ENCODE results near the gene SLC66A1. TPM values are rescaled to one million over a fixed set of nuclear protein-coding genes. Genes with fewer than 3 reads are reported as not detected.

The SLC66A1 gene
- total RNA-seq, 2 experiments from 2014 or later: 3.6 TPM

DNA sequence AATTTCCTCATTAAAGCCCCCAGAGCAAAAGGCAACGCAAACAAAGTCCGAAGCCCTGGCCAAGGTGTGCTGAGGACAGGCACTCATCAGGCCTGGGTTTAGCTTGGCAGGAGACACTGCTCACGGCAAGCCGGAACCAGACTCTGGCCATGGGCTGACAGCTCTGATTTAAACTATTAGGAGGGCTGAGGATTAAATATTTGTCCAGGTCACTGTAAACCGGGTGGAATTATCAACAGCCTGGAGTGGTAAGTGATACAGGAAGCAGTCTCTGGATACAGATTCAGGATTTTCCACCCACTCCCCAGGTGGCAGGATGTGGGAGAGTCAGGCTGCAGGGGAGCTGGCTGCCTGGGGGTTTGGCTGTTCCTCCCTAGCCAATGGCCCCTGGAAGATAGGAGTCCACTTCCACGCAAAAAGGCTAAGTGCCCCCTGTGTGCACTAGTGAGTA lies 42.4 kb downstream of the SLC66A1 start:
- Mint-ChIP-seq H3K27me3 (no peaks in the 10 kb centered on the region), H3K4me3 (no peak overlapping the region), H3K36me3 (ENCODE audit: low read depth) (peaks cover 15% of the 10 kb centered on the region), H3K4me1 (ENCODE audit: low read depth) (peaks cover 6% of the 10 kb centered on the region), H3K27ac (no peak overlapping the region), H3K9me3 (no peaks in the 10 kb centered on the region)
- DNase-seq: no peak
- TF ChIP-seq, protein P1, sequence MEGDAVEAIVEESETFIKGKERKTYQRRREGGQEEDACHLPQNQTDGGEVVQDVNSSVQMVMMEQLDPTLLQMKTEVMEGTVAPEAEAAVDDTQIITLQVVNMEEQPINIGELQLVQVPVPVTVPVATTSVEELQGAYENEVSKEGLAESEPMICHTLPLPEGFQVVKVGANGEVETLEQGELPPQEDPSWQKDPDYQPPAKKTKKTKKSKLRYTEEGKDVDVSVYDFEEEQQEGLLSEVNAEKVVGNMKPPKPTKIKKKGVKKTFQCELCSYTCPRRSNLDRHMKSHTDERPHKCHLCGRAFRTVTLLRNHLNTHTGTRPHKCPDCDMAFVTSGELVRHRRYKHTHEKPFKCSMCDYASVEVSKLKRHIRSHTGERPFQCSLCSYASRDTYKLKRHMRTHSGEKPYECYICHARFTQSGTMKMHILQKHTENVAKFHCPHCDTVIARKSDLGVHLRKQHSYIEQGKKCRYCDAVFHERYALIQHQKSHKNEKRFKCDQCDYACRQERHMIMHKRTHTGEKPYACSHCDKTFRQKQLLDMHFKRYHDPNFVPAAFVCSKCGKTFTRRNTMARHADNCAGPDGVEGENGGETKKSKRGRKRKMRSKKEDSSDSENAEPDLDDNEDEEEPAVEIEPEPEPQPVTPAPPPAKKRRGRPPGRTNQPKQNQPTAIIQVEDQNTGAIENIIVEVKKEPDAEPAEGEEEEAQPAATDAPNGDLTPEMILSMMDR (IDR thresholded peaks at IDR 0.05): no peak
- POLR2A ChIA-PET: interaction anchor here (0.8 kb wide), 1 partner anchor 58 kb away, joined by 3 read pairs; no protein-coding TSS in a partner anchor
- no peak for ATAC-seq
- CTCF ChIA-PET: interaction anchor here (0.9 to 2.7 kb wide), 3 partner anchors 13 to 307 kb away, joined by 3 to 10 read pairs (median 5); no protein-coding TSS in a partner anchor
- intact Hi-C loops (cut with micrococcal nuclease): no loop called here

DNA sequence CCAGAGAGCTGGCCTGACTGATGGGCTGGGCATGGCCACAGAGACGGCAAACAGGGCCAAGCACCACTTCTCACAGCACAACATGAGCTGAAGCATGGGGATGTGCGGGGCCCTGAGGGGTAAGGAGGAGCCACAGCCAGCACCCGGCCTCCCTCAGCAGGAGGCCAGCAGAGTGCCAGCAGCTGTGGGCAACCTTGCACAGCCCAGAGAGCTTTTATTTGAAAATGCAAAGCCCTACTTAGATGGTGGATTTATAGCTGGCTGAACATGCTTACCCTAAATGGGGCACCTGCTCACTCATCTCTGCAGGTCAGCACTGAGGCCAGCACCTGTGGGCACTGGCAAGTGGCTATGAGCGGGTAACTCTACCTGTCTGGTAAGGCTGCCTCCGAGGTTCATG lies 44.1 kb downstream of the SLC66A1 start:
- DNase-seq (no peak), ATAC-seq (no peak)
- H3K27ac Mint-ChIP-seq: no peak overlapping the region
- TF ChIP-seq, protein P1 (IDR thresholded peaks at IDR 0.05): no peak
- H3K4me1 Mint-ChIP-seq (ENCODE audit: low read depth): peaks cover 23% of the 10 kb centered on the region
- H3K27me3 Mint-ChIP-seq: no peaks in the 10 kb centered on the region
- ChIA-PET POLR2A (no interaction called here), CTCF (interaction anchor here (0.9 kb wide), 1 partner anchor 11 kb away, joined by 3 read pairs; no protein-coding TSS in a partner anchor)
- H3K4me3 Mint-ChIP-seq: no peak overlapping the region
- peaks cover 13% of the 10 kb centered on the region for H3K36me3 Mint-ChIP-seq (ENCODE audit: low read depth)
- intact Hi-C loops (cut with micrococcal nuclease): no loop called here
- no peaks in the 10 kb centered on the region for H3K9me3 Mint-ChIP-seq

DNA sequence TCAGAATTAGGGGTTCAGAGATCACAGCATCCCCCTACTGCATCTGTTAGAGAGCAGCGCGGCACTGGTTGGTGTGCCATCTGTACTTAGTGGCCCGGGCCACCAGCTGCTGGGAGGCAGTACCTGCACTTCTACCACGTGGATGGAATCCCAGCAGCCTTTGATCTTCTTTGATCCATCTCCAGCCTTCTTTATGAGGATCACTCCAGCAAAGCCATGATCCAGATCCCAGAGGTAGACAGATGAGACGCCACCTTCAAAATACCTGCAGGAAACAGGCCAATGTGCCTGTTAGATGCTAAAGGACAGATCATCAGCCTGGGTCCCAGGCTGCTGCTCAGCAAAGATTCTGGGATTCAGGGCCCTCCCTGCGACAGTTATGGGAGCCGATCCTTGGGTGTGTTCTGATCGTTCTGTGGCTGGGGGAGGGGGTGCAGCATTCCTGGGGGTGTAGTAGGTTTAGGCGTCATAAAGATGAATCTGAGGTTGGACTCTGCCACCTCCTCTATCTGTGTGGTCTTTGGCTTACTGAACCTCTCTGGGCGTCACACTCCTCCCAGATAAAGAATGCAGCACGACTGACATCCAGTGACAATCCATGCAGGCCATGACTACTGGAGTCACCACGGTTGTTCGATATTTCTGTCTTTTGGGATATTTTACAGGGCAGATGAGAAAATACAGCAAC lies 45.3 kb downstream of the SLC66A1 start:
- H3K4me1 Mint-ChIP-seq (ENCODE audit: low read depth): peaks cover 33% of the 10 kb centered on the region
- H3K27ac Mint-ChIP-seq: no peak overlapping the region

DNA sequence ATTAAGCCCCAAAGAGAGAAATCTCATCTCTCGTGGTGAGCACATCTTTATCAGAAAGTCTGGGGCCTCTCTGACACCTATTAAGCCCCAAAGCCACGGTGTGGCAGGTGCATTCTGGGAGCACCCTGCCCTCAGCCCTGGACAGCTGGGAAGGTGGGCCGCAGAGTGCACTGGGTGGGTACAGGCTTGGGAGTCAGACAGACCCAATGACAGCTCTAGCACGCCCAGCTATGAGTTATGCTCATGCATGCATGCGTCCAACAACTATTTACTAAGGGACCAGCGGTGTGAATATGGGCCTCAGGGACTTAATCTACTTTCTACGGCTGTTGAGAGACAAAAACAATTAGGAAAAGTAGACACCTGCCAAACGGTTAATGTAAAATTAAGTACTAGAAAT lies 46.6 kb downstream of the SLC66A1 start:
- no peak for DNase-seq
- Mint-ChIP-seq H3K4me3 (no peak overlapping the region), H3K36me3 (ENCODE audit: low read depth) (peaks cover 16% of the 10 kb centered on the region), H3K27me3 (no peaks in the 10 kb centered on the region), H3K27ac (no peak overlapping the region), H3K4me1 (ENCODE audit: low read depth) (peaks cover 39% of the 10 kb centered on the region), H3K9me3 (no peaks in the 10 kb centered on the region)
- intact Hi-C loops (cut with micrococcal nuclease): no loop called here
- CTCF ChIA-PET: interaction anchor here (1.0 kb wide), 2 partner anchors 18 to 303 kb away, joined by 3 read pairs; no protein-coding TSS in a partner anchor
- POLR2A ChIA-PET: no interaction called here
- TF ChIP-seq, protein P1 (IDR thresholded peaks at IDR 0.05): no peak
- ATAC-seq: no peak

More for the DNA sequence above, 45.3 kb downstream of the SLC66A1 start:
- ATAC-seq (no peak), DNase-seq (no peak)
- POLR2A ChIA-PET: no interaction called here
- CTCF ChIA-PET: interaction anchor here (0.9 kb wide), 1 partner anchor 12 kb away, joined by 3 read pairs; no protein-coding TSS in a partner anchor
- TF ChIP-seq, protein P1 (IDR thresholded peaks at IDR 0.05): no peak
- intact Hi-C loops (cut with micrococcal nuclease): no loop called here
- Mint-ChIP-seq H3K4me3 (no peak overlapping the region), H3K9me3 (no peaks in the 10 kb centered on the region), H3K36me3 (ENCODE audit: low read depth) (peaks cover 13% of the 10 kb centered on the region), H3K27me3 (no peaks in the 10 kb centered on the region)

DNA sequence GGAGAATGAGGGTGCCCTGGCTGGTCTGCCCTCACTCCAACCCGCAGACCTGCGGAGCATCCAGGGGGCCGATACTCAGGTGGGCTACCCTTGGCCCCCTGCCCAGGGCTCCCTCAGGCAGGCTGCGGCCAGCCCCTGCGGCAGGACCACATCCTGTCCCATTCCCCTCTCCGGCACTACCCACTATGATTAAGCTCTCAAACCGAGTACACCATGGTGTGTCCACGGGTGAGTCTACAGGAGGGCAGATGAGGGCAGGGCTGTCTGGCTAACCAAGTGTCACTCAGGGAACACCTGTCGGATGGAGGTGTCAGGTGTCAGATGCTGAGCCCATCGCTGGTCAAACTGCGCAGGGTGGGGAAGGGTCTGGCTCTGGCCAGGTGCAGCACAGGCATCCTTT lies 47.2 kb downstream of the SLC66A1 start:
- Mint-ChIP-seq H3K27me3 (no peaks in the 10 kb centered on the region), H3K4me3 (no peak overlapping the region), H3K36me3 (ENCODE audit: low read depth) (peaks cover 15% of the 10 kb centered on the region), H3K27ac (peak overlapping the region; percentile 26), H3K4me1 (ENCODE audit: low read depth) (peaks cover 39% of the 10 kb centered on the region), H3K9me3 (no peaks in the 10 kb centered on the region)
- POLR2A ChIA-PET: interaction anchor here (0.7 kb wide), 2 partner anchors 13 to 107 kb away, joined by 3 read pairs; partner anchors contain the start of gene MRTO4
- DNase-seq: no peak
- CTCF ChIA-PET: interaction anchor here (0.7 to 1.0 kb wide), 3 partner anchors 18 to 302 kb away, joined by 3 read pairs; no protein-coding TSS in a partner anchor
- TF ChIP-seq, protein P1 (IDR thresholded peaks at IDR 0.05): no peak
- peak; percentile 41 for ATAC-seq
- intact Hi-C loops (cut with micrococcal nuclease): no loop called here

Data from activated CD8-positive, alpha-beta T cell treated with anti-CD3 and anti-CD28 coated beads for 36 hours (primary cell).